ENCODE measurements around the gene IL2RA. TPM values are rescaled to one million over a fixed set of nuclear protein-coding genes. Genes with fewer than 3 reads are reported as not detected.

Gene IL2RA
- total RNA-seq, 1 experiment from 2014 or later = not detected

GRCh38 chr10:6034371-6034770 is 27.8 kb downstream of the IL2RA start:
- Histone ChIP-seq H3K23ac (ENCODE audit: insufficient read length, low read depth, low read length) (no peak overlapping the region), H2BK20ac (ENCODE audit: low read depth, low read length, poor library complexity, severe bottlenecking) (no peak overlapping the region), H3K9ac (ENCODE audit: extremely low read depth, insufficient read length, low read length) (no peak overlapping the region), H3K27me3 (ENCODE audit: insufficient read depth, low read length) (no peaks in the 10 kb centered on the region), H4K20me1 (ENCODE audit: control insufficient read depth, insufficient read depth, insufficient read length) (no peaks in the 10 kb centered on the region), H3K4me1 (ENCODE audit: insufficient read depth, low read length) (no peaks in the 10 kb centered on the region), H3T11ph (ENCODE audit: low read length) (no peak overlapping the region), H3K14ac (ENCODE audit: insufficient read depth, low read length) (no peak overlapping the region), H3K56ac (ENCODE audit: insufficient read length, low read depth, low read length) (no peak overlapping the region), H4K91ac (ENCODE audit: insufficient read length, low read depth, low read length) (no peak overlapping the region), H2AFZ (ENCODE audit: low read length) (no peak overlapping the region), H2AK5ac (ENCODE audit: insufficient read length, low read length) (no peak overlapping the region), H3K9me3 (ENCODE audit: control insufficient read depth, low read depth, low read length) (no peaks in the 10 kb centered on the region), H3K4ac (ENCODE audit: low read depth, low read length) (no peak overlapping the region), H3K27ac (ENCODE audit: insufficient read length, low read depth, low read length) (no peak overlapping the region), H4K5ac (ENCODE audit: insufficient read length, low read depth, low read length) (no peak overlapping the region), H2BK5ac (ENCODE audit: insufficient read length, low read length) (no peak overlapping the region), H2BK15ac (ENCODE audit: low read depth, low read length) (no peak overlapping the region), H3K79me1 (ENCODE audit: insufficient read depth, low read depth, low read length, poor library complexity, severe bottlenecking) (no peaks in the 10 kb centered on the region), H3K79me2 (ENCODE audit: insufficient read depth, low read length) (no peaks in the 10 kb centered on the region), H4K8ac (replicated peaks; ENCODE audit: insufficient read length, low read depth, low read length) (no peak overlapping the region), H3K23me2 (ENCODE audit: insufficient read length, low read depth, low read length, poor library complexity, severe bottlenecking) (no peaks in the 10 kb centered on the region), H3K18ac (ENCODE audit: insufficient read length, low read depth, low read length) (no peak overlapping the region), H2BK12ac (ENCODE audit: insufficient read length, low read depth, low read length) (no peak overlapping the region), H2BK120ac (ENCODE audit: low read depth, low read length, poor library complexity, severe bottlenecking) (no peak overlapping the region), H3K4me2 (ENCODE audit: insufficient read depth, insufficient read length, low read length) (no peak overlapping the region)
- no CpG with 5 or more reads among the region's 1 CpG for WGBS (ENCODE audit: extremely low coverage, insufficient read length, low lambda C conversion rate)
- TF ChIP-seq, protein P1, sequence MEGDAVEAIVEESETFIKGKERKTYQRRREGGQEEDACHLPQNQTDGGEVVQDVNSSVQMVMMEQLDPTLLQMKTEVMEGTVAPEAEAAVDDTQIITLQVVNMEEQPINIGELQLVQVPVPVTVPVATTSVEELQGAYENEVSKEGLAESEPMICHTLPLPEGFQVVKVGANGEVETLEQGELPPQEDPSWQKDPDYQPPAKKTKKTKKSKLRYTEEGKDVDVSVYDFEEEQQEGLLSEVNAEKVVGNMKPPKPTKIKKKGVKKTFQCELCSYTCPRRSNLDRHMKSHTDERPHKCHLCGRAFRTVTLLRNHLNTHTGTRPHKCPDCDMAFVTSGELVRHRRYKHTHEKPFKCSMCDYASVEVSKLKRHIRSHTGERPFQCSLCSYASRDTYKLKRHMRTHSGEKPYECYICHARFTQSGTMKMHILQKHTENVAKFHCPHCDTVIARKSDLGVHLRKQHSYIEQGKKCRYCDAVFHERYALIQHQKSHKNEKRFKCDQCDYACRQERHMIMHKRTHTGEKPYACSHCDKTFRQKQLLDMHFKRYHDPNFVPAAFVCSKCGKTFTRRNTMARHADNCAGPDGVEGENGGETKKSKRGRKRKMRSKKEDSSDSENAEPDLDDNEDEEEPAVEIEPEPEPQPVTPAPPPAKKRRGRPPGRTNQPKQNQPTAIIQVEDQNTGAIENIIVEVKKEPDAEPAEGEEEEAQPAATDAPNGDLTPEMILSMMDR (conservative IDR thresholded peaks at IDR 0.05) = no peak
- Mint-ChIP-seq H3K36me3 (ENCODE audit: insufficient read depth in 1 of 3, low read depth in 3 of 3) (peaks cover 0 to 12% (median 8%) of the 10 kb centered on the region in 3 experiments; a peak in 4 of 7 replicates), H3K9me3 (peaks cover 13 to 14% of the 10 kb centered on the region in 2 experiments), H3K27ac (no peak overlapping the region), H3K4me1 (no peaks in the 10 kb centered on the region), H3K4me3 (no peak overlapping the region), H3K27me3 (ENCODE audit: low read depth) (peaks cover 6% of the 10 kb centered on the region; the same call in 1 of the 2 replicates)
- no peak for DNase-seq

Data from H9 (cell line).